ENCODE results near the gene TRIM31. TPM values are rescaled to one million over a fixed set of nuclear protein-coding genes. Genes with fewer than 3 reads are reported as not detected.

TRIM31 gene
- total and polyA plus RNA-seq, 2 of the 4 experiments (the other 2 are of a cell fraction), result not detected

GRCh38 chr6:30157999-30158398 lies 45.1 kb upstream of the TRIM31 start:
- BruUV-seq (replicated peaks), result no TSS peak
- Histone ChIP-seq H3K56ac (ENCODE audit: extremely low read depth, insufficient read depth, low read length) (no peak overlapping the region), H3K23ac (ENCODE audit: low read depth, low read length) (no peak overlapping the region), H3K9me1 (ENCODE audit: insufficient read depth, low read length) (no peaks in the 10 kb centered on the region), H3K18ac (ENCODE audit: low read depth, low read length) (no peak overlapping the region), H3K4ac (ENCODE audit: low read depth, low read length) (no peak overlapping the region), H2AK9ac (replicated peaks; ENCODE audit: low read depth, low read length, poor library complexity) (no peak overlapping the region), H2BK15ac (ENCODE audit: low read depth, low read length) (no peak overlapping the region), H4K20me1 (ENCODE audit: insufficient read depth, low read length) (no peaks in the 10 kb centered on the region), H3K36me3 (ENCODE audit: control insufficient read depth, insufficient read depth, low read length) (no peaks in the 10 kb centered on the region), H3K27ac (ENCODE audit: insufficient read depth, low read length) (no peak overlapping the region), H2BK5ac (ENCODE audit: low read depth, low read length, poor library complexity, severe bottlenecking) (no peak overlapping the region), H3K9me3 (ENCODE audit: control insufficient read depth, insufficient read depth, low read length) (no peaks in the 10 kb centered on the region), H2BK20ac (ENCODE audit: low read depth, low read length) (no peak overlapping the region), H2BK120ac (ENCODE audit: low read depth, low read length) (no peak overlapping the region), H4K5ac (ENCODE audit: low read depth, low read length) (no peak overlapping the region), H2AK5ac (ENCODE audit: low read depth, low read length) (no peak overlapping the region), H3K4me3 (ENCODE audit: insufficient read depth, low read depth, low read length) (no peak overlapping the region), H3K79me1 (ENCODE audit: low read depth in 1 of 2, low read length in 2 of 2) (no peaks in the 10 kb centered on the region), H3K4me1 (ENCODE audit: control insufficient read depth, insufficient read depth, low read length) (no peaks in the 10 kb centered on the region), H3K27me3 (ENCODE audit: control insufficient read depth, insufficient read depth, low read length) (peaks cover 23% of the 10 kb centered on the region; the same call in 1 of the 2 replicates), H3K4me2 (ENCODE audit: low read depth, low read length) (no peak overlapping the region), H3K14ac (replicated peaks; ENCODE audit: low read depth, low read length) (no peak overlapping the region), H2AFZ (replicated peaks; ENCODE audit: low read length, poor library complexity) (no peak overlapping the region), H4K8ac (ENCODE audit: low read depth in 2 of 2, low read length in 2 of 2) (no peak overlapping the region), H4K91ac (ENCODE audit: insufficient read depth, low read depth, low read length) (no peak overlapping the region), H3K9ac (ENCODE audit: low read depth, low read length) (no peak overlapping the region)
- no peak for DNase-seq
- ChIA-PET CTCF (no interaction called here), POLR2A (ENCODE audit: unreplicated experiment) (no interaction called here)
- 67% methylated on average over 1 of the region's 2 CpGs; no CpG with 5 or more reads in 1 of the 2 experiments for WGBS, 2 experiments (ENCODE audit: extremely low coverage in 2 of 2, insufficient read length in 1 of 2)
- intact Hi-C loops (cut with micrococcal nuclease) (no loop called here), in situ Hi-C loops (cut with MboI; ENCODE audit: low sequenced_read_pairs) (no loop called here), dilution Hi-C loops (cut with HindIII; ENCODE audit: low sequenced_read_pairs, unreplicated experiment) (no loop called here)
- no peak for TF ChIP-seq MXI1 (IDR thresholded peaks at IDR 0.05; ENCODE audit: borderline replicate concordance, low read depth, low read length)
- TF ChIP-seq FOS (IDR thresholded peaks at IDR 0.05; ENCODE audit: low read depth, low read length), result no peak
- no peak for TF ChIP-seq POLR2A (IDR thresholded peaks at IDR 0.05; ENCODE audit: low read depth, low read length)
- TF ChIP-seq USF2 (IDR thresholded peaks at IDR 0.05; ENCODE audit: low read depth, low read length), result no peak
- TF ChIP-seq BHLHE40 (IDR thresholded peaks at IDR 0.05; ENCODE audit: low read depth, low read length), result no peak
- TF ChIP-seq SMC3 (IDR thresholded peaks at IDR 0.05; ENCODE audit: low read depth, low read length), result no peak
- no peak for TF ChIP-seq RFX5 (IDR thresholded peaks at IDR 0.05; ENCODE audit: low read depth, low read length)
- TF ChIP-seq RCOR1 (IDR thresholded peaks at IDR 0.05; ENCODE audit: insufficient replicate concordance, low read length), result no peak
- no peak for TF ChIP-seq CEBPB (IDR thresholded peaks at IDR 0.05; ENCODE audit: low read depth, low read length)
- no peak for TF ChIP-seq MAZ (IDR thresholded peaks at IDR 0.05; ENCODE audit: borderline replicate concordance, low read depth, low read length)
- no peak for TF ChIP-seq CTCF (conservative IDR thresholded peaks at IDR 0.05; ENCODE audit: low read depth, low read length)
- no peak for TF ChIP-seq MAFK (IDR thresholded peaks at IDR 0.05; ENCODE audit: low read depth, low read length)
- TF ChIP-seq ELK1 (IDR thresholded peaks at IDR 0.05; ENCODE audit: borderline replicate concordance, low read depth, low read length), result no peak
- TF ChIP-seq NFE2L2 (IDR thresholded peaks at IDR 0.05; ENCODE audit: low read depth, low read length), result no peak
- TF ChIP-seq RAD21 (IDR thresholded peaks at IDR 0.05; ENCODE audit: low read length), result no peak
- no peak for TF ChIP-seq CHD1 (IDR thresholded peaks at IDR 0.05; ENCODE audit: low read depth, low read length)
- no peak for ATAC-seq (ENCODE audit: low read depth)
